H1 (cell line): ENCODE measurements around the gene NR3C2. TPM values are rescaled to one million over a fixed set of nuclear protein-coding genes. Genes with fewer than 3 reads are reported as not detected.

Source experiments
- ASH2L ChIP-seq: fragments of 200-600, 300-600 bp; sonication (generic); IDR thresholded peaks from one replicate; pipeline ENCODE4 v1.7.1; 2017; ENCODE audit warnings: low read length
- BCL11A ChIP-seq, 2 experiments: IDR thresholded peaks; one replicate each; pipeline ENCODE4 v1.6.1; 2011; ENCODE audit warnings: low read depth in 2 of 2, low read length in 2 of 2, mild to moderate bottlenecking in 2 of 2
- GABPA ChIP-seq: IDR thresholded peaks from 2 replicates; pipeline ENCODE4 v1.6.1; 2011; ENCODE audit warnings: mild to moderate bottlenecking, low read length, moderate library complexity, borderline replicate concordance; ENCODE audit not compliant: insufficient read depth
- HDAC6 ChIP-seq: IDR thresholded peaks from one replicate; pipeline ENCODE4 v1.7.1; 2012; ENCODE audit warnings: low read depth, mild to moderate bottlenecking, inconsistent platforms, low read length, moderate library complexity
- SIN3A ChIP-seq, 2 experiments: IDR thresholded peaks in 1 of 2; conservative IDR thresholded peaks in 1 of 2; 2 replicates each; pipeline ENCODE4 v1.6.1; 2011 to 2012; ENCODE audit warnings: low read length in 2 of 2, improper control_type of control experiment in 1 of 2, low read depth in 1 of 2, mild to moderate bottlenecking in 1 of 2
- SP2 ChIP-seq: IDR thresholded peaks from 2 replicates; pipeline ENCODE4 v1.6.1; 2012; ENCODE audit warnings: mild to moderate bottlenecking, low read length, inconsistent platforms
- TCF12 ChIP-seq: IDR thresholded peaks from 2 replicates; pipeline ENCODE4 v1.6.1; 2011; ENCODE audit warnings: low read depth, mild to moderate bottlenecking, low read length
- polyA plus RNA-seq, 7 experiments: library from polyadenylated mRNA; depleted of rRNA in 3 of 7; stranded (reverse) in 5 of 7; unstranded in 2 of 7; fragments of >200 nt in 5 of 7; fragments of 200-250 nt in 2 of 7; gene quantifications; 1 replicate in 5 of 7; 2 replicates in 1 of 7; 4 replicates in 1 of 7; pipeline versions ENCODE4 v1.2.1 to v1.2.3, GENCODE V29; 2011 to 2013; ENCODE audit warnings: missing spikeins in 2 of 7, mixed read lengths in 2 of 7
- total RNA-seq: library from RNA; stranded (reverse); fragmentation: NEBNext Ultra II Directional; extraction: Animal tissue kit (Norgen Biotek cat#: 25700); gene quantifications from 2 replicates; pipeline ENCODE4 v1.2.1, GENCODE V29; 2021
- TF ChIP-seq, protein P1 (sequence below): fragments of 300-600 bp; sonication (generic); IDR thresholded peaks from 2 replicates; pipeline ENCODE4 v1.7.1; 2012; ENCODE audit warnings: low read length, moderate library complexity, mild to moderate bottlenecking, inconsistent platforms; ENCODE audit not compliant: insufficient replicate concordance
- TF ChIP-seq, protein P2 (sequence below): IDR thresholded peaks from 2 replicates; pipeline ENCODE4 v1.6.1; 2012; ENCODE audit warnings: low read length, inconsistent platforms

The NR3C2 gene
- total and polyA plus RNA-seq, 2 of the 8 experiments (the other 6 are each of a cell fraction or from before 2014, with no cell fraction given): 0.80 to 3.9 TPM

DNA sequence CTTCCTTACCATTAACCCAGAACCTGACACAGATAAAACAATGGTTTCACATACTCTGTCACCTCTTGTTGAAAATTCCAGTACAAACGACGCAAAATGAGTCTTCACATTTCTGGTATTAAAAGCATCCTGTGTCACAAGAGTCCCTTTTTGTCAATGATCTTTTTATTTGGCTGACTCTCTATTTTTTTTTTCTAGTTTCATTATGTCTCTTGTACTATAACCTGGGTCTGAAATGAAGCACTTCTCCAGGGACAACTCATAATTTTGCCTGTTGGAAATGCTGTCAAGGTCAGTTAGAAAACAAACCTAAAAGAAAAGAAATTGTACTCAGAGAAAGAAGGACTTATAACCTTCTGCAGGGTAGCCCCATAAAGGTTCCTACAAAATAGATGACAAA is 93.1 kb downstream of the NR3C2 start (continued):
- TF ChIP-seq, protein P1, sequence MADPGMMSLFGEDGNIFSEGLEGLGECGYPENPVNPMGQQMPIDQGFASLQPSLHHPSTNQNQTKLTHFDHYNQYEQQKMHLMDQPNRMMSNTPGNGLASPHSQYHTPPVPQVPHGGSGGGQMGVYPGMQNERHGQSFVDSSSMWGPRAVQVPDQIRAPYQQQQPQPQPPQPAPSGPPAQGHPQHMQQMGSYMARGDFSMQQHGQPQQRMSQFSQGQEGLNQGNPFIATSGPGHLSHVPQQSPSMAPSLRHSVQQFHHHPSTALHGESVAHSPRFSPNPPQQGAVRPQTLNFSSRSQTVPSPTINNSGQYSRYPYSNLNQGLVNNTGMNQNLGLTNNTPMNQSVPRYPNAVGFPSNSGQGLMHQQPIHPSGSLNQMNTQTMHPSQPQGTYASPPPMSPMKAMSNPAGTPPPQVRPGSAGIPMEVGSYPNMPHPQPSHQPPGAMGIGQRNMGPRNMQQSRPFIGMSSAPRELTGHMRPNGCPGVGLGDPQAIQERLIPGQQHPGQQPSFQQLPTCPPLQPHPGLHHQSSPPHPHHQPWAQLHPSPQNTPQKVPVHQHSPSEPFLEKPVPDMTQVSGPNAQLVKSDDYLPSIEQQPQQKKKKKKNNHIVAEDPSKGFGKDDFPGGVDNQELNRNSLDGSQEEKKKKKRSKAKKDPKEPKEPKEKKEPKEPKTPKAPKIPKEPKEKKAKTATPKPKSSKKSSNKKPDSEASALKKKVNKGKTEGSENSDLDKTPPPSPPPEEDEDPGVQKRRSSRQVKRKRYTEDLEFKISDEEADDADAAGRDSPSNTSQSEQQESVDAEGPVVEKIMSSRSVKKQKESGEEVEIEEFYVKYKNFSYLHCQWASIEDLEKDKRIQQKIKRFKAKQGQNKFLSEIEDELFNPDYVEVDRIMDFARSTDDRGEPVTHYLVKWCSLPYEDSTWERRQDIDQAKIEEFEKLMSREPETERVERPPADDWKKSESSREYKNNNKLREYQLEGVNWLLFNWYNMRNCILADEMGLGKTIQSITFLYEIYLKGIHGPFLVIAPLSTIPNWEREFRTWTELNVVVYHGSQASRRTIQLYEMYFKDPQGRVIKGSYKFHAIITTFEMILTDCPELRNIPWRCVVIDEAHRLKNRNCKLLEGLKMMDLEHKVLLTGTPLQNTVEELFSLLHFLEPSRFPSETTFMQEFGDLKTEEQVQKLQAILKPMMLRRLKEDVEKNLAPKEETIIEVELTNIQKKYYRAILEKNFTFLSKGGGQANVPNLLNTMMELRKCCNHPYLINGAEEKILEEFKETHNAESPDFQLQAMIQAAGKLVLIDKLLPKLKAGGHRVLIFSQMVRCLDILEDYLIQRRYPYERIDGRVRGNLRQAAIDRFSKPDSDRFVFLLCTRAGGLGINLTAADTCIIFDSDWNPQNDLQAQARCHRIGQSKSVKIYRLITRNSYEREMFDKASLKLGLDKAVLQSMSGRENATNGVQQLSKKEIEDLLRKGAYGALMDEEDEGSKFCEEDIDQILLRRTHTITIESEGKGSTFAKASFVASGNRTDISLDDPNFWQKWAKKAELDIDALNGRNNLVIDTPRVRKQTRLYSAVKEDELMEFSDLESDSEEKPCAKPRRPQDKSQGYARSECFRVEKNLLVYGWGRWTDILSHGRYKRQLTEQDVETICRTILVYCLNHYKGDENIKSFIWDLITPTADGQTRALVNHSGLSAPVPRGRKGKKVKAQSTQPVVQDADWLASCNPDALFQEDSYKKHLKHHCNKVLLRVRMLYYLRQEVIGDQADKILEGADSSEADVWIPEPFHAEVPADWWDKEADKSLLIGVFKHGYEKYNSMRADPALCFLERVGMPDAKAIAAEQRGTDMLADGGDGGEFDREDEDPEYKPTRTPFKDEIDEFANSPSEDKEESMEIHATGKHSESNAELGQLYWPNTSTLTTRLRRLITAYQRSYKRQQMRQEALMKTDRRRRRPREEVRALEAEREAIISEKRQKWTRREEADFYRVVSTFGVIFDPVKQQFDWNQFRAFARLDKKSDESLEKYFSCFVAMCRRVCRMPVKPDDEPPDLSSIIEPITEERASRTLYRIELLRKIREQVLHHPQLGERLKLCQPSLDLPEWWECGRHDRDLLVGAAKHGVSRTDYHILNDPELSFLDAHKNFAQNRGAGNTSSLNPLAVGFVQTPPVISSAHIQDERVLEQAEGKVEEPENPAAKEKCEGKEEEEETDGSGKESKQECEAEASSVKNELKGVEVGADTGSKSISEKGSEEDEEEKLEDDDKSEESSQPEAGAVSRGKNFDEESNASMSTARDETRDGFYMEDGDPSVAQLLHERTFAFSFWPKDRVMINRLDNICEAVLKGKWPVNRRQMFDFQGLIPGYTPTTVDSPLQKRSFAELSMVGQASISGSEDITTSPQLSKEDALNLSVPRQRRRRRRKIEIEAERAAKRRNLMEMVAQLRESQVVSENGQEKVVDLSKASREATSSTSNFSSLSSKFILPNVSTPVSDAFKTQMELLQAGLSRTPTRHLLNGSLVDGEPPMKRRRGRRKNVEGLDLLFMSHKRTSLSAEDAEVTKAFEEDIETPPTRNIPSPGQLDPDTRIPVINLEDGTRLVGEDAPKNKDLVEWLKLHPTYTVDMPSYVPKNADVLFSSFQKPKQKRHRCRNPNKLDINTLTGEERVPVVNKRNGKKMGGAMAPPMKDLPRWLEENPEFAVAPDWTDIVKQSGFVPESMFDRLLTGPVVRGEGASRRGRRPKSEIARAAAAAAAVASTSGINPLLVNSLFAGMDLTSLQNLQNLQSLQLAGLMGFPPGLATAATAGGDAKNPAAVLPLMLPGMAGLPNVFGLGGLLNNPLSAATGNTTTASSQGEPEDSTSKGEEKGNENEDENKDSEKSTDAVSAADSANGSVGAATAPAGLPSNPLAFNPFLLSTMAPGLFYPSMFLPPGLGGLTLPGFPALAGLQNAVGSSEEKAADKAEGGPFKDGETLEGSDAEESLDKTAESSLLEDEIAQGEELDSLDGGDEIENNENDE: no peak
- TF ChIP-seq BCL11A (IDR thresholded peaks at IDR 0.05; ENCODE audit: low read depth in 2 of 2, low read length in 2 of 2) (no peak), SP2 (no peak), SIN3A (conservative IDR thresholded peaks at IDR 0.05 in 1 of 2, IDR thresholded peaks at IDR 0.05 in 1 of 2; ENCODE audit: low read depth in 1 of 2, low read length in 2 of 2) (no peak), HDAC6 (no peak), GABPA (no peak), ASH2L (no peak), TCF12 (no peak)
- TF ChIP-seq, protein P2, sequence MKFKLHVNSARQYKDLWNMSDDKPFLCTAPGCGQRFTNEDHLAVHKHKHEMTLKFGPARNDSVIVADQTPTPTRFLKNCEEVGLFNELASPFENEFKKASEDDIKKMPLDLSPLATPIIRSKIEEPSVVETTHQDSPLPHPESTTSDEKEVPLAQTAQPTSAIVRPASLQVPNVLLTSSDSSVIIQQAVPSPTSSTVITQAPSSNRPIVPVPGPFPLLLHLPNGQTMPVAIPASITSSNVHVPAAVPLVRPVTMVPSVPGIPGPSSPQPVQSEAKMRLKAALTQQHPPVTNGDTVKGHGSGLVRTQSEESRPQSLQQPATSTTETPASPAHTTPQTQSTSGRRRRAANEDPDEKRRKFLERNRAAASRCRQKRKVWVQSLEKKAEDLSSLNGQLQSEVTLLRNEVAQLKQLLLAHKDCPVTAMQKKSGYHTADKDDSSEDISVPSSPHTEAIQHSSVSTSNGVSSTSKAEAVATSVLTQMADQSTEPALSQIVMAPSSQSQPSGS: no peak
